Stomach (tissue), 4 donors: ENCODE data around the gene RHEBL1.

ENCODE experiments used
- POLR2A ChIP-seq, 4 donors: fragments of 450-650 bp; IDR thresholded peaks; one replicate each; pipeline ENCODE4 v1.6.1; 2016; ENCODE audit warnings: antibody characterized with exemption in 4 of 4, control low read depth in 2 of 4, mild to moderate bottlenecking in 1 of 4, moderate library complexity in 1 of 4
- POLR2AphosphoS5 ChIP-seq, 3 donors: sonication (generic); formaldehyde crosslinking; IDR thresholded peaks; one replicate each; pipeline ENCODE4 v1.6.1; 2016; ENCODE audit warnings: antibody characterized with exemption in 3 of 3
- TF ChIP-seq, protein P1 (sequence below), 7 experiments: fragments of 450-650 bp in 4 of 7; fragments of 200-600 bp in 3 of 7; sonication (generic) in 3 of 7; IDR thresholded peaks; one replicate each; pipeline ENCODE4 v1.5.1; 2016 to 2019; ENCODE audit warnings: antibody characterized with exemption in 7 of 7, control low read depth in 2 of 7, mild to moderate bottlenecking in 1 of 7

DNA sequence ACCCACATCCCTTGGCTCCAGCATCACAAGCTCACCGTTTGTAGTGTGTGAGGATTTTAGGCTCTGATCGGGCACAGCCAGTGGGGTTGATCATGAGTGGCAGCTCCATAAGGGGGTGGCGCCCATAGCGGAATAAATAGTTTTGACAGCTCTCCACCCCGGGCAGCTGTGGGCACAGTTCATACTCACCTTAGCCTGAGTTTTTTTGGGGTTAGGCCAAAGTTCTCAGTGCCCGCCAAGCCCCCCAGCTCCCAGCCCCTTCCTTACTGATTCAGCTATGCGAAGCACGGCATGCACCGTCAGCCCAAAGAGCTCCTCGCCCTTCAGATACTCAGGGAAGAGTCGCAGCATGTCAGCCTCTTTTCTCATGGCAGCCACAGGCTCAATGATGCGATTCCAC is 45.2 kb downstream of the RHEBL1 start:
- TF ChIP-seq POLR2AphosphoS5 (IDR thresholded peaks at IDR 0.05): no peak
- TF ChIP-seq, protein P1, sequence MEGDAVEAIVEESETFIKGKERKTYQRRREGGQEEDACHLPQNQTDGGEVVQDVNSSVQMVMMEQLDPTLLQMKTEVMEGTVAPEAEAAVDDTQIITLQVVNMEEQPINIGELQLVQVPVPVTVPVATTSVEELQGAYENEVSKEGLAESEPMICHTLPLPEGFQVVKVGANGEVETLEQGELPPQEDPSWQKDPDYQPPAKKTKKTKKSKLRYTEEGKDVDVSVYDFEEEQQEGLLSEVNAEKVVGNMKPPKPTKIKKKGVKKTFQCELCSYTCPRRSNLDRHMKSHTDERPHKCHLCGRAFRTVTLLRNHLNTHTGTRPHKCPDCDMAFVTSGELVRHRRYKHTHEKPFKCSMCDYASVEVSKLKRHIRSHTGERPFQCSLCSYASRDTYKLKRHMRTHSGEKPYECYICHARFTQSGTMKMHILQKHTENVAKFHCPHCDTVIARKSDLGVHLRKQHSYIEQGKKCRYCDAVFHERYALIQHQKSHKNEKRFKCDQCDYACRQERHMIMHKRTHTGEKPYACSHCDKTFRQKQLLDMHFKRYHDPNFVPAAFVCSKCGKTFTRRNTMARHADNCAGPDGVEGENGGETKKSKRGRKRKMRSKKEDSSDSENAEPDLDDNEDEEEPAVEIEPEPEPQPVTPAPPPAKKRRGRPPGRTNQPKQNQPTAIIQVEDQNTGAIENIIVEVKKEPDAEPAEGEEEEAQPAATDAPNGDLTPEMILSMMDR (IDR thresholded peaks at IDR 0.05): no peak
- TF ChIP-seq POLR2A (IDR thresholded peaks at IDR 0.05): no peak
